GM12874 (cell line): ENCODE results near the gene EN2.

ENCODE experiments used
- CTCF ChIP-seq: IDR thresholded peaks from 2 replicates; pipeline ENCODE4 v1.5.1; 2011; ENCODE audit warnings: low read depth, mild to moderate bottlenecking, control low read depth, low read length, moderate library complexity; ENCODE audit not compliant: insufficient read depth

Gene EN2

DNA sequence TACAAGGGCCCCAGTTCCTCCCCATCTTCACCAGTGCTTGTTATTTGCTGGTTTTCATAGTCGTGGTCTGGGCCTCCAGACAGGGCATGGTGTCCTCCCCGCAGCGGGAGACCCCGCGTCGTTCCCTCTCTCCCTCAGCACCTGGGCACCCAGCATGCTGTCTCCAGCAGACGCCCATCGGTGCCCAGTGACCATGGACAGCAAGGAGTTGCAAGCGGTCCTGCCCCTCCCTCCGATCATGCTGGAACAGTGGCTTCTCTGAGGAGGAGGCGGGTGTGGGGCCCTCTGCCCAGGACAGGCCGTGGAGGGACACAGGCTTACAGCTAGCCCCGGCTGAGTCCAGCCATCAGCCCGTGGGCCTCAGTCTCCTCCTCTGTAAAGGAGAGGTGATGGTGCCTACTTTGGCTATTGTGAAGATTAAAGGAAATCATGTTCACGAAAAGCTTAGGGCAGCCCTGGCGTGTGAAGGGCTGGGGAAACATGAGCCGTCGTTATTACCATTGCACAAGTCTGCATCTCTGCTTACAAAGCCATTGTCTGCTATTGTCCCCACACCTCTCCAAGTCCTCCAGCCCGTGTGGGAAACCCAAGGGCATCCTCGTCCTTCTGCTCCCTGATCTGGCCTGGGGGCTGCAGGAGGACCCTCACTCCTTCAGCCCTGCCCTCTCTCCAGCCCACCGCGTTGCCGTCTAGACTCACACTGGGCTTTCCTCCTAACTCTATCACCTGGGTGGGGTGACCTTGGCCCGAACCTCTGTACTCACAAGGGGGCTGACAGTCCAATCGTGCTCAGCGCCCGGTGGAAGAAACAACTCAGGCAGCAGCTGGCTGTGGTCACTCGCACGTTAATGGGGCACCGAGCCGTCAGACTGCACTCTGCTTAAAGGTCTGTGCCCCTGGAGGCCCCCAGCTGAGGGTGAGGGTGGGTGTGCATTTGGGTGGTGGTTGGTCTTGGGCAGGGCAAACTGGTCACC, 29.9 kb downstream of the EN2 start:
- no peak for TF ChIP-seq CTCF

- no peak for TF ChIP-seq CTCF
Observed at GRCh38 chr7:155488483-155489127, 30.7 kb downstream of the EN2 start.

GRCh38 chr7:155489158-155489840, 31.4 kb downstream of the EN2 start:
- no peak for TF ChIP-seq CTCF

DNA sequence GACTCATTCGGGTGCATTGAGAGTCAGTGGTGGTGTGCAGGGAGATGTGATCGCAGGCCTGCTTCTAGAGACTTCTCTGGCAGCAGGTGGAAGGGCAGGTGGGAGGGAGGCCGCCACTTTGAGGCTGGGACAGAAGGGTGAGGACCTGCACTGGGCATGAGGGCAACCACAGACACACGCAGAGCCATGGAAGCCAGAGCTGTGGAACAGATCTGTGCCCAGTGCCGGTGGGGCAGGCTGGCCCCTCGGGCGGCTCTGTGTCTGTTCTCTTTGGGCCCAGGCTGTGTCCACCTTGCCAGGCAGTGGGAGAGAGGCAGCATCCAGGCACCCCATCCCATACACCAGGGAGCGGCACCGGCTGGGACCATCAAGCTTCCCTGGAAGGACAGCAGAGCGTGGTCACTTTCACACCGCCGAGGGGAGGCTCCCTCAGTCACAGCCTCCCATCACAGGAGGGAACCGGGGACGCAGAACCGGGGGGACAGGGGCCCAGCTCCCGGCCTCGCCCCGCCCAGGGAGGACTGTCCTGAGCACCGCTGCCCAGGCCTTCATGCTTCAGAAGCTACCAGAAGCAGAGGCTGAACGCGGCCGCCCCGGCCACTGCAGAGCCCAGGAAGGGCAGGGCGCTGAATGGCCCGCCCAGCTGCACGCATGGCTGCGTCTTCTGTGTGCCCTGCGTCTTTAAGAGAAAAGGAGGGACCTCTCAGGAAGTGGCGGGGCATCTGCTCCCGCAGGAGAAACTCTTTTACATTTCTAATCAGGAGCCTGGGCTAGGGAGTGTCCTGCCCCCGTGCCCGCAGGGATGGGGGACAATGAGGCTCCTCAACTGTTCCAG, 32.1 kb downstream of the EN2 start:
- TF ChIP-seq CTCF, result no peak

- TF ChIP-seq CTCF, result no peak
Observed at GRCh38 chr7:155490697-155491628, 33.0 kb downstream of the EN2 start.

GRCh38 chr7:155491812-155492211, 33.9 kb downstream of the EN2 start:
- TF ChIP-seq CTCF, result no peak
